ENCODE results near the gene FGF23.
A peak's percentile ranks its signal among the peaks of the same experiment; 100 is the strongest.

FGF23 gene

DNA sequence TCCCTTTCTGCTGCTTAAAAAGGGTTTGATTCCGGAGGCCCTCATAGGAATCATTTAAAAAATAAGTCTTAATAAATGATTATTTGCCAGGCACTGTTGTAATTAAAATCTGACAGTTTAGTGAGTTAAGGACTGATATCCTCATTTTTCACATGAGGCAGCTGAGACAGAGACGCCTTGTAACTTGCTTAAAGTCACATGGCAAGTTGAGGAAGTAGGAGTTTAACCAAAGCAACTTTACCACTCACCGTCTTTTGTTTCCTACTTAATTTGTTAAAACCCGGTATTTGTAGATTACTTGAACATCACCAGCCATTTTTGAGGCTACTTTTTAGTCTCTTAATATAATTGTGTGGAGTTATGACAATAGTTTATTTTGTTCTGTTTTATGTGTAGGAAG, 56.1 kb downstream of the FGF23 start:
- TF ChIP-seq SIN3A (IDR thresholded peaks at IDR 0.05; ENCODE audit: borderline replicate concordance, insufficient read depth, low read length) = no peak
- TF ChIP-seq TAF1 (IDR thresholded peaks at IDR 0.05; ENCODE audit: borderline replicate concordance, insufficient read depth, low read length) = no peak
- no peak for TF ChIP-seq FOXP2 (optimal IDR thresholded peaks at IDR 0.05; ENCODE audit: borderline replicate concordance, extremely low read depth, extremely low read length, insufficient read depth)
- no peak for TF ChIP-seq POLR2AphosphoS5 (IDR thresholded peaks at IDR 0.05; ENCODE audit: low read depth, low read length)
- TF ChIP-seq, protein P1, sequence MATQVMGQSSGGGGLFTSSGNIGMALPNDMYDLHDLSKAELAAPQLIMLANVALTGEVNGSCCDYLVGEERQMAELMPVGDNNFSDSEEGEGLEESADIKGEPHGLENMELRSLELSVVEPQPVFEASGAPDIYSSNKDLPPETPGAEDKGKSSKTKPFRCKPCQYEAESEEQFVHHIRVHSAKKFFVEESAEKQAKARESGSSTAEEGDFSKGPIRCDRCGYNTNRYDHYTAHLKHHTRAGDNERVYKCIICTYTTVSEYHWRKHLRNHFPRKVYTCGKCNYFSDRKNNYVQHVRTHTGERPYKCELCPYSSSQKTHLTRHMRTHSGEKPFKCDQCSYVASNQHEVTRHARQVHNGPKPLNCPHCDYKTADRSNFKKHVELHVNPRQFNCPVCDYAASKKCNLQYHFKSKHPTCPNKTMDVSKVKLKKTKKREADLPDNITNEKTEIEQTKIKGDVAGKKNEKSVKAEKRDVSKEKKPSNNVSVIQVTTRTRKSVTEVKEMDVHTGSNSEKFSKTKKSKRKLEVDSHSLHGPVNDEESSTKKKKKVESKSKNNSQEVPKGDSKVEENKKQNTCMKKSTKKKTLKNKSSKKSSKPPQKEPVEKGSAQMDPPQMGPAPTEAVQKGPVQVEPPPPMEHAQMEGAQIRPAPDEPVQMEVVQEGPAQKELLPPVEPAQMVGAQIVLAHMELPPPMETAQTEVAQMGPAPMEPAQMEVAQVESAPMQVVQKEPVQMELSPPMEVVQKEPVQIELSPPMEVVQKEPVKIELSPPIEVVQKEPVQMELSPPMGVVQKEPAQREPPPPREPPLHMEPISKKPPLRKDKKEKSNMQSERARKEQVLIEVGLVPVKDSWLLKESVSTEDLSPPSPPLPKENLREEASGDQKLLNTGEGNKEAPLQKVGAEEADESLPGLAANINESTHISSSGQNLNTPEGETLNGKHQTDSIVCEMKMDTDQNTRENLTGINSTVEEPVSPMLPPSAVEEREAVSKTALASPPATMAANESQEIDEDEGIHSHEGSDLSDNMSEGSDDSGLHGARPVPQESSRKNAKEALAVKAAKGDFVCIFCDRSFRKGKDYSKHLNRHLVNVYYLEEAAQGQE (IDR thresholded peaks at IDR 0.05; ENCODE audit: insufficient read depth in 1 of 2, low read depth in 2 of 2, low read length in 2 of 2) = no peak

DNA sequence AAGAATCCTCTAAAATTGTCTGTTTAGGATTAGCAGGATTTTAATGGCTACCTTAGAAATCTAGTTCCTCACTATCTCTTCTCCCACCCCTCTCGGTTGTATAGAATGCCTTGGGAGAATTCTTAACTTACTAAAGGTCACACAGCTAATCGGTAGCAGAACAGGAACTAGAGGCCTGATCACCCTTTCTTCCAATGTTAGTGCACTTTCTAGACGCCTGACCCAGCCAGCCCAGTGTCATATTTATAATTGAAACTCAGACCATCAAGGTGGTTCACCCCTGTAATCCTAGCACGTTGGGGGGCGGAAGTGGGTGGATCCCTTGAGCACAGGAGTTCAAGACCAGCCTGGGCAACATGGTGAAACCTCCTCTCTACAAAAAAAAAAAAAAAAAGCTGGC, 56.8 kb downstream of the FGF23 start:
- TF ChIP-seq FOXP2 (optimal IDR thresholded peaks at IDR 0.05; ENCODE audit: borderline replicate concordance, extremely low read depth, extremely low read length, insufficient read depth) = no peak
- TF ChIP-seq POLR2AphosphoS5 (IDR thresholded peaks at IDR 0.05; ENCODE audit: low read depth, low read length) = no peak
- TF ChIP-seq, protein P1 (IDR thresholded peaks at IDR 0.05; ENCODE audit: insufficient read depth in 1 of 2, low read depth in 2 of 2, low read length in 2 of 2) = no peak
- TF ChIP-seq SIN3A (IDR thresholded peaks at IDR 0.05; ENCODE audit: borderline replicate concordance, insufficient read depth, low read length) = no peak
- no peak for TF ChIP-seq TAF1 (IDR thresholded peaks at IDR 0.05; ENCODE audit: borderline replicate concordance, insufficient read depth, low read length)

DNA sequence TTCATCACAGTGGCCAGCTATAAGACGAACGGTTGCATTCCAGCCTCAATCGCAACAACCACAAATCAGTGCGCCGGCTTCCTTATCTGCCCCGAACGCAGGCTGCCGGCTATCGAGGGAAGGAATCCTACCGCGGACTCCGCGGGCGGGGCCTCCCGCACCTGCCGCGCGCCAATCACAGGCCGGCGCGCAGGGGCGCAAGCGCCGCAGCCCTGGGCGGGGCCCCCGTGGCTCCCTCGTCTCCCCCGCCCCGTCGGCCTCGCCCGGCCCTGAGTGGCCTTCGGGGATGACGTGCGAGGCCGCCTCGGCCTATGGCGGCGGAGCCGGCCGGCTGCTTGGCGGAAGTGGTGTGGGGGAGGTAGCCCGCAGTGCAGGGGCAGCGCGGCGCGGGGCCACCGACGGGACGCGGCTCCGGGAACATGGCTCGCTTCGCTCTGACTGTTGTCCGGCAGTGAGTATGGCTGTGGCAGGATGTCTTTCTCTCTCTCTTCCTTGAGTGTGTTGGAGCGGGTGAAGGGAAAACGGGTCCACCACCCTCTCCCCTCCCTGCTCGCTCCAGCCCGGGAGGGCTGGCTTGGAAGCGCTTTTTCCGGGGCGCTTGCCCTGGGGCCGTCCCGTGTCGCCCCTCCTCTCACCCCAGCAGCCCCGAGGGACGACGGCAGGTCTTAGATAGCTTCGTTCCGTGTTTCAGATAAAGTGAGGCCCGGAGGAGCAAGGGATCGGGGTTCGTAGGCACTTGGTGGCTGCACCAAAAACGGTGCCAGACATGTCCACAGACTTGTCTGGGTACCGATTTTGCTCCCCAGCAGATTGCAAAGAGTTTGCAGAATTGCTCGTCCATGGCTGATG, 58.4 kb downstream of the FGF23 start, which contains the start of gene TIGAR:
TIGAR (plus strand) TSS at position 361 of the 849 bp plus-strand sequence; CDS start at position 420, 59 bp downstream.
- peak; percentile 84; the same call in 1 of the 2 replicates for TF ChIP-seq TAF1 (IDR thresholded peaks at IDR 0.05; ENCODE audit: borderline replicate concordance, insufficient read depth, low read length)
- peak; percentile 79; the same call in 1 of the 2 replicates for TF ChIP-seq SIN3A (IDR thresholded peaks at IDR 0.05; ENCODE audit: borderline replicate concordance, insufficient read depth, low read length)
- TF ChIP-seq, protein P1 (IDR thresholded peaks at IDR 0.05; ENCODE audit: insufficient read depth in 1 of 2, low read depth in 2 of 2, low read length in 2 of 2) = peak in 1 of 2 experiments; percentile 32; a peak in 2 of 4 replicates
- TF ChIP-seq POLR2AphosphoS5 (IDR thresholded peaks at IDR 0.05; ENCODE audit: low read depth, low read length) = peak; percentile 81
- peak; percentile 96 for TF ChIP-seq FOXP2 (optimal IDR thresholded peaks at IDR 0.05; ENCODE audit: borderline replicate concordance, extremely low read depth, extremely low read length, insufficient read depth)

- TF ChIP-seq SIN3A (IDR thresholded peaks at IDR 0.05; ENCODE audit: borderline replicate concordance, insufficient read depth, low read length) = no peak; the same call in 1 of the 2 replicates
- TF ChIP-seq, protein P1 (IDR thresholded peaks at IDR 0.05; ENCODE audit: insufficient read depth in 1 of 2, low read depth in 2 of 2, low read length in 2 of 2) = 0 out of 4 replicates have a peak, but pooled peaks of 1 of the 2 experiments have one; percentile 51
Measured at GRCh38 chr12:4320497-4320852, 59.0 kb downstream of the FGF23 start.

Data from PFSK-1 (cell line).